GM12878 (cell line): Measurements from ENCODE around the gene PHOX2B. TPM values are rescaled to one million over a fixed set of nuclear protein-coding genes. Genes with fewer than 3 reads are reported as not detected.

ENCODE experiments used
- ATAC-seq: fragments of 200-7000 bp; cut with Tn5 transposase; 3 replicates; pipeline ENCODE4 v1.9.1; 2020; ENCODE audit warnings: mild to moderate bottlenecking, moderate library complexity
- BruUV-seq: library from RNA; stranded (reverse); fragments of 400-500 nt; replicated peaks from 2 replicates; lab custom pipeline; 2021; lab: Mats Ljungman, UMichigan
- CTCF ChIA-PET: fragments of 300-600 bp; sonication (Branson Sonifier 250); formaldehyde crosslinking; extraction: SDS; loops from one replicate; lab custom pipeline; 2021; ENCODE audit warnings: inconsistent platforms; lab: Yijun Ruan, JAX
- POLR2A ChIA-PET: fragments of 350-600 bp; formaldehyde crosslinking; extraction: SDS; loops from one replicate; lab custom pipeline; 2021; ENCODE audit warnings: inconsistent platforms; lab: Charles Lee
- RAD21 ChIA-PET: fragments of 300-600 bp; sonication (Branson Sonifier 250); formaldehyde crosslinking; loops from one replicate; lab custom pipeline; 2023; ENCODE audit warnings: antibody characterized with exemption; ENCODE audit not compliant: unreplicated experiment; lab: Charles Lee
- SMC1A ChIA-PET: fragments of 300-600 bp; sonication (Branson Sonifier 250); formaldehyde crosslinking; loops from one replicate; lab custom pipeline; 2023; ENCODE audit not compliant: unreplicated experiment, uncharacterized antibody; lab: Charles Lee
- DNase-seq: peaks from one replicate; pipeline ENCODE4 v3.0.0-alpha.2; 2011; ENCODE audit warnings: low read depth, low spot score
- FAIRE-seq: peaks from 3 replicates; lab custom pipeline; 2011; peaks lifted over from hg19 to GRCh38; lab: Jason Lieb, UNC
- H2AFZ ChIP-seq: 2 replicates; pipeline ENCODE4 v1.6.0; 2011; ENCODE audit warnings: low read depth, low read length, control low read depth; ENCODE audit not compliant: control insufficient read depth
- H3K27ac ChIP-seq: 2 replicates; pipeline ENCODE4 v1.5.1; 2011; ENCODE audit warnings: control low read depth; ENCODE audit not compliant: control insufficient read depth, insufficient read depth
- H3K27me3 ChIP-seq, 2 experiments: replicated peaks in 1 of 2; 2 replicates each; pipeline versions ENCODE4 v1.6.0 to v1.6.1; 2011; ENCODE audit warnings: low read length in 1 of 2; ENCODE audit not compliant: control insufficient read depth in 2 of 2, insufficient read depth in 2 of 2
- H3K36me3 ChIP-seq, 2 experiments: 2 replicates each; pipeline ENCODE4 v1.5.1; 2011; ENCODE audit warnings: low read length in 1 of 2; ENCODE audit not compliant: control insufficient read depth in 2 of 2, insufficient read depth in 2 of 2
- H3K4me1 ChIP-seq: 2 replicates; pipeline ENCODE4 v1.6.1; 2011; ENCODE audit warnings: mild to moderate bottlenecking, low read length, moderate library complexity, mixed read lengths; ENCODE audit not compliant: control insufficient read depth, insufficient read depth
- H3K4me2 ChIP-seq: 2 replicates; pipeline ENCODE4 v1.6.0; 2011; ENCODE audit warnings: control low read depth; ENCODE audit not compliant: control insufficient read depth, insufficient read depth
- H3K4me3 ChIP-seq: fragments of 200-600 bp; sonication (generic); 2 replicates; pipeline ENCODE4 v1.5.1; 2016
- H3K79me2 ChIP-seq: 2 replicates; pipeline ENCODE4 v1.6.0; 2011; ENCODE audit warnings: low read length; ENCODE audit not compliant: control insufficient read depth, insufficient read depth
- H3K9ac ChIP-seq: 2 replicates; pipeline ENCODE4 v1.8.0; 2011; ENCODE audit warnings: low read length, control low read depth, mixed read lengths; ENCODE audit not compliant: control insufficient read depth, insufficient read depth
- H3K9me3 ChIP-seq: replicated peaks from 3 replicates; pipeline ENCODE4 v1.5.1; 2011; ENCODE audit warnings: mild to moderate bottlenecking, low read length; ENCODE audit not compliant: control insufficient read depth, insufficient read depth
- H4K20me1 ChIP-seq: 2 replicates; pipeline ENCODE4 v1.6.0; 2011; ENCODE audit not compliant: control insufficient read depth, insufficient read depth
- BCL3 ChIP-seq: IDR thresholded peaks from 2 replicates; pipeline ENCODE4 v1.6.1; 2011; ENCODE audit warnings: borderline replicate concordance, low read depth, mild to moderate bottlenecking, moderate library complexity, low read length; ENCODE audit not compliant: insufficient read depth, poor library complexity, severe bottlenecking
- DPF2 ChIP-seq: fragments of 450-650 bp; IDR thresholded peaks from 2 replicates; pipeline ENCODE4 v1.6.1; 2017; ENCODE audit warnings: mild to moderate bottlenecking
- EGR1 ChIP-seq, 2 experiments: IDR thresholded peaks; 1 replicate in 1 of 2; 2 replicates in 1 of 2; pipeline ENCODE4 v1.6.1; 2011 to 2012; ENCODE audit warnings: low read depth in 2 of 2, low read length in 2 of 2, borderline replicate concordance in 1 of 2, mild to moderate bottlenecking in 1 of 2, moderate library complexity in 1 of 2
- HCFC1 ChIP-seq: fragments of 150-350 bp; IDR thresholded peaks from 2 replicates; pipeline ENCODE4 v1.6.1; 2014; ENCODE audit warnings: low read length
- HDGF ChIP-seq: fragments of 450-650 bp; IDR thresholded peaks from 2 replicates; pipeline ENCODE4 v1.6.1; 2016; ENCODE audit warnings: antibody characterized with exemption
- MYB ChIP-seq: fragments of 150-350 bp; IDR thresholded peaks from 2 replicates; pipeline ENCODE4 v1.6.1; 2014; ENCODE audit warnings: mild to moderate bottlenecking, low read depth, low read length, borderline replicate concordance
- NR2C2 ChIP-seq: IDR thresholded peaks from 2 replicates; pipeline ENCODE4 v1.6.1; 2011; ENCODE audit warnings: borderline replicate concordance, low read depth; ENCODE audit not compliant: control insufficient read depth, insufficient read length
- NR2F1 ChIP-seq: fragments of 450-650 bp; conservative IDR thresholded peaks from 2 replicates; pipeline ENCODE4 v1.6.1; 2017; ENCODE audit warnings: mild to moderate bottlenecking
- POU2F2 ChIP-seq: IDR thresholded peaks from 3 replicates; pipeline ENCODE4 v1.6.1; 2011; ENCODE audit warnings: low read depth, mild to moderate bottlenecking, low read length, borderline replicate concordance
- RAD21 ChIP-seq: IDR thresholded peaks from 2 replicates; pipeline ENCODE4 v1.6.1; 2011; ENCODE audit warnings: mild to moderate bottlenecking, low read depth, low read length, moderate library complexity; ENCODE audit not compliant: insufficient read depth
- RB1 ChIP-seq: fragments of 450-650 bp; formaldehyde crosslinking; IDR thresholded peaks from 2 replicates; pipeline ENCODE4 v1.6.1; 2017; ENCODE audit warnings: mild to moderate bottlenecking, borderline replicate concordance
- RFX5 ChIP-seq: IDR thresholded peaks from 2 replicates; pipeline ENCODE4 v1.6.1; 2011; ENCODE audit warnings: low read depth, low read length, improper control_type of control experiment
- SREBF2 ChIP-seq: IDR thresholded peaks from 2 replicates; pipeline ENCODE4 v1.6.1; 2012; ENCODE audit warnings: mild to moderate bottlenecking, low read length
- STAT1 ChIP-seq: fragments of 450-650 bp; conservative IDR thresholded peaks from 2 replicates; pipeline ENCODE4 v1.6.1; 2014; ENCODE audit warnings: antibody characterized with exemption, mild to moderate bottlenecking
- TARDBP ChIP-seq: IDR thresholded peaks from 2 replicates; pipeline ENCODE4 v1.6.1; 2016; ENCODE audit warnings: borderline replicate concordance
- ZSCAN29 ChIP-seq: fragments of 450-650 bp; IDR thresholded peaks from 2 replicates; pipeline ENCODE4 v1.6.1; 2017; ENCODE audit warnings: mild to moderate bottlenecking, moderate library complexity
- WGBS: methylation state at CpG from one replicate; pipeline ENCODE4 v1.1.6; 2016; ENCODE audit warnings: low lambda C conversion rate; ENCODE audit not compliant: insufficient replicate concordance, insufficient coverage; ENCODE audit errors: missing lambda C conversion rate; 5-methylcytosine and 5-hydroxymethylcytosine counted together
- in situ Hi-C: fragments of 300-500 bp; cut with MboI; formaldehyde crosslinking; loops from 9 replicates; pipeline ENCODE4 v1.14.3; 2018; ENCODE audit warnings: mixed read lengths
- intact Hi-C: fragments of 100-400 bp; cut with micrococcal nuclease; formaldehyde crosslinking; loops from one replicate; pipeline ENCODE4 v1.14.2; 2022; ENCODE audit not compliant: unreplicated experiment
- polyA plus RNA-seq, 11 experiments: library from polyadenylated mRNA; depleted of rRNA in 4 of 11; unstranded in 6 of 11; stranded (reverse) in 5 of 11; fragments of >200 nt; fragmentation: Nextera tagmentation in 4 of 11; fragmentation: Illumina TruSeq in 1 of 11; extraction: Ambion mirVana in 4 of 11; extraction: Trizol in 1 of 11; gene quantifications; 1 replicate in 1 of 11; 2 replicates in 10 of 11; pipeline versions ENCODE4 v1.2.1 to v1.2.3, GENCODE V29; 2011 to 2016; ENCODE audit warnings: inconsistent platforms in 2 of 11, missing spikeins in 2 of 11, low read depth in 1 of 11
- total RNA-seq, 4 experiments: library from RNA; depleted of rRNA in 3 of 4; stranded (reverse); fragments of >200 nt in 3 of 4; fragmentation: Illumina TruSeq in 1 of 4; extraction: Trizol in 1 of 4; gene quantifications; 2 replicates each; pipeline versions ENCODE4 v1.2.1 to v1.2.3, GENCODE V29; 2013 to 2021
- TF ChIP-seq, protein P1 (sequence below): fragments of 450-650 bp; IDR thresholded peaks from 2 replicates; pipeline ENCODE4 v1.6.1; 2014; ENCODE audit warnings: mild to moderate bottlenecking
- TF ChIP-seq, protein P2 (sequence below): fragments of 150-350 bp; IDR thresholded peaks from 2 replicates; pipeline ENCODE4 v1.6.1; 2016; ENCODE audit warnings: low read depth, low read length

The PHOX2B gene
- total and polyA plus RNA-seq, 10 of the 15 experiments (the other 5 are each of a cell fraction or from before 2014, with no cell fraction given): not detected

GRCh38 chr4:41723286-41723685 is 25.2 kb downstream of the PHOX2B start:
- Histone ChIP-seq H4K20me1 (no peaks in the 10 kb centered on the region), H3K9ac (no peak overlapping the region), H3K4me3 (no peak overlapping the region), H3K27ac (no peak overlapping the region), H2AFZ (no peak overlapping the region), H3K4me2 (no peak overlapping the region), H3K27me3 (no peaks in the 10 kb centered on the region; a peak in 1 of 4 replicates), H3K79me2 (no peaks in the 10 kb centered on the region), H3K36me3 (no peaks in the 10 kb centered on the region), H3K4me1 (no peaks in the 10 kb centered on the region), H3K9me3 (no peaks in the 10 kb centered on the region)
- intact Hi-C loops (no loop called here), in situ Hi-C loops (no loop called here)
- no peak for ATAC-seq
- no peak for DNase-seq
- ChIA-PET SMC1A (no interaction called here), POLR2A (no interaction called here), RAD21 (no interaction called here), CTCF (no interaction called here)
- TF ChIP-seq STAT1 (no peak), RB1 (no peak), MYB (no peak), SREBF2 (no peak), HCFC1 (no peak), DPF2 (no peak), ZSCAN29 (no peak), RFX5 (no peak), HDGF (no peak), NR2F1 (no peak), NR2C2 (no peak), TARDBP (no peak), EGR1 (IDR thresholded peaks at IDR 0.05; ENCODE audit: borderline replicate concordance in 1 of 2, low read depth in 2 of 2, low read length in 2 of 2) (no peak), RAD21 (no peak), POU2F2 (no peak), BCL3 (no peak)
- TF ChIP-seq, protein P1, sequence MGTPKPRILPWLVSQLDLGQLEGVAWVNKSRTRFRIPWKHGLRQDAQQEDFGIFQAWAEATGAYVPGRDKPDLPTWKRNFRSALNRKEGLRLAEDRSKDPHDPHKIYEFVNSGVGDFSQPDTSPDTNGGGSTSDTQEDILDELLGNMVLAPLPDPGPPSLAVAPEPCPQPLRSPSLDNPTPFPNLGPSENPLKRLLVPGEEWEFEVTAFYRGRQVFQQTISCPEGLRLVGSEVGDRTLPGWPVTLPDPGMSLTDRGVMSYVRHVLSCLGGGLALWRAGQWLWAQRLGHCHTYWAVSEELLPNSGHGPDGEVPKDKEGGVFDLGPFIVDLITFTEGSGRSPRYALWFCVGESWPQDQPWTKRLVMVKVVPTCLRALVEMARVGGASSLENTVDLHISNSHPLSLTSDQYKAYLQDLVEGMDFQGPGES: no peak
- TF ChIP-seq, protein P2, sequence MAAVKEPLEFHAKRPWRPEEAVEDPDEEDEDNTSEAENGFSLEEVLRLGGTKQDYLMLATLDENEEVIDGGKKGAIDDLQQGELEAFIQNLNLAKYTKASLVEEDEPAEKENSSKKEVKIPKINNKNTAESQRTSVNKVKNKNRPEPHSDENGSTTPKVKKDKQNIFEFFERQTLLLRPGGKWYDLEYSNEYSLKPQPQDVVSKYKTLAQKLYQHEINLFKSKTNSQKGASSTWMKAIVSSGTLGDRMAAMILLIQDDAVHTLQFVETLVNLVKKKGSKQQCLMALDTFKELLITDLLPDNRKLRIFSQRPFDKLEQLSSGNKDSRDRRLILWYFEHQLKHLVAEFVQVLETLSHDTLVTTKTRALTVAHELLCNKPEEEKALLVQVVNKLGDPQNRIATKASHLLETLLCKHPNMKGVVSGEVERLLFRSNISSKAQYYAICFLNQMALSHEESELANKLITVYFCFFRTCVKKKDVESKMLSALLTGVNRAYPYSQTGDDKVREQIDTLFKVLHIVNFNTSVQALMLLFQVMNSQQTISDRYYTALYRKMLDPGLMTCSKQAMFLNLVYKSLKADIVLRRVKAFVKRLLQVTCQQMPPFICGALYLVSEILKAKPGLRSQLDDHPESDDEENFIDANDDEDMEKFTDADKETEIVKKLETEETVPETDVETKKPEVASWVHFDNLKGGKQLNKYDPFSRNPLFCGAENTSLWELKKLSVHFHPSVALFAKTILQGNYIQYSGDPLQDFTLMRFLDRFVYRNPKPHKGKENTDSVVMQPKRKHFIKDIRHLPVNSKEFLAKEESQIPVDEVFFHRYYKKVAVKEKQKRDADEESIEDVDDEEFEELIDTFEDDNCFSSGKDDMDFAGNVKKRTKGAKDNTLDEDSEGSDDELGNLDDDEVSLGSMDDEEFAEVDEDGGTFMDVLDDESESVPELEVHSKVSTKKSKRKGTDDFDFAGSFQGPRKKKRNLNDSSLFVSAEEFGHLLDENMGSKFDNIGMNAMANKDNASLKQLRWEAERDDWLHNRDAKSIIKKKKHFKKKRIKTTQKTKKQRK: no peak
- BruUV-seq: no TSS peak
- WGBS: 14% methylated on average over 3 of the region's 3 CpGs
- FAIRE-seq: no peak
